Fibroblast of gingiva (primary cell): ENCODE results near the gene MAST2.

Experiments
- DNase-seq: peaks from one replicate; pipeline ENCODE4 v3.0.0-alpha.2; 2011; ENCODE audit warnings: low read depth

Gene MAST2

GRCh38 chr1:45803299-45803780 lies at the start of gene MAST2:
Gene MAST2 (plus strand): TSS chr1:45803612. CDS start chr1:45803896, 284 bp downstream.
- peak; percentile 85 for DNase-seq

- DNase-seq: no peak
These were observed 47.7 kb upstream of the MAST2 start for GRCh38 chr1:45755697-45756096.

- no peak for DNase-seq
These were observed 41.1 kb upstream of the MAST2 start for GRCh38 chr1:45762291-45762690.

- no peak for DNase-seq
These were observed 37.2 kb upstream of the MAST2 start for GRCh38 chr1:45765999-45766792.

GRCh38 chr1:45767035-45767434 lies 36.4 kb upstream of the MAST2 start:
- DNase-seq: peak; percentile 62

- DNase-seq: peak; percentile 57
These were observed 34.0 kb upstream of the MAST2 start for GRCh38 chr1:45769261-45769932.

- DNase-seq: no peak
These were observed 30.4 kb upstream of the MAST2 start for GRCh38 chr1:45772971-45773370.

- DNase-seq: no peak
These were observed 27.6 kb upstream of the MAST2 start for GRCh38 chr1:45775794-45776193.

GRCh38 chr1:45785583-45785982 lies 17.8 kb upstream of the MAST2 start:
- no peak for DNase-seq

GRCh38 chr1:45787905-45788304 lies 15.5 kb upstream of the MAST2 start:
- no peak for DNase-seq

GRCh38 chr1:45789601-45790000 lies 13.8 kb upstream of the MAST2 start:
- no peak for DNase-seq

- DNase-seq: no peak
These were observed 10.7 kb upstream of the MAST2 start for GRCh38 chr1:45792744-45793143.

GRCh38 chr1:45793942-45794604 lies 9.3 kb upstream of the MAST2 start:
- no peak for DNase-seq

- DNase-seq: no peak
These were observed 7.0 kb upstream of the MAST2 start for GRCh38 chr1:45796381-45796780.

- DNase-seq: no peak
These were observed 6.5 kb upstream of the MAST2 start for GRCh38 chr1:45796946-45797345.

- DNase-seq: no peak
These were observed 2.5 kb upstream of the MAST2 start for GRCh38 chr1:45800899-45801298.

- DNase-seq: peak; percentile 96
These were observed 791 bp upstream of the MAST2 start for GRCh38 chr1:45802343-45803298.

- DNase-seq: peak; percentile 7
These were observed 613 bp downstream of the MAST2 start for GRCh38 chr1:45803781-45804668.

- DNase-seq: no peak
These were observed 1.2 kb downstream of the MAST2 start for GRCh38 chr1:45804669-45804969.

GRCh38 chr1:45806129-45806528 lies 2.7 kb downstream of the MAST2 start:
- no peak for DNase-seq

GRCh38 chr1:45809761-45810160 lies 6.3 kb downstream of the MAST2 start:
- no peak for DNase-seq
